ENCODE results near the gene CACNA2D4.

DNA sequence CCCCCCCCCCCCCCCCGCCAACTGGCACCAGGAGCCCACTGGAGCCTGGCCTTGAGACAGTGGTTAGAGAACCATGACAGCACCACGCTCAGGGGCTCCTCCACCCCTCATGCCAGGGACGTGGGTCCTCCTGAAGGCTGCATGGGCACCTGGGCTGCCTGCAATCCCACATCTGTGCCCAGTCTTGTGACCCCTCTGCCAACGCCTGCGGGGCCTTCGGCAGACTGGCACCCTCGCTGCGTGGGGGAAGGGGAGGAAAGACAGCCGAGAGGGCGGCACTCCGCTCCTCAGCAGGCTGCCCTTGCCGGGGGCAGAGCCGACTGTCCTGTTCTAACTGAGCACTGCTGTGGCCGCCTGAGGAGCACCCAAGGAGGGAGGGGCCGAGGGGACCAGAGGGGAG, 92.1 kb downstream of the CACNA2D4 start:
- TF ChIP-seq, protein P1, sequence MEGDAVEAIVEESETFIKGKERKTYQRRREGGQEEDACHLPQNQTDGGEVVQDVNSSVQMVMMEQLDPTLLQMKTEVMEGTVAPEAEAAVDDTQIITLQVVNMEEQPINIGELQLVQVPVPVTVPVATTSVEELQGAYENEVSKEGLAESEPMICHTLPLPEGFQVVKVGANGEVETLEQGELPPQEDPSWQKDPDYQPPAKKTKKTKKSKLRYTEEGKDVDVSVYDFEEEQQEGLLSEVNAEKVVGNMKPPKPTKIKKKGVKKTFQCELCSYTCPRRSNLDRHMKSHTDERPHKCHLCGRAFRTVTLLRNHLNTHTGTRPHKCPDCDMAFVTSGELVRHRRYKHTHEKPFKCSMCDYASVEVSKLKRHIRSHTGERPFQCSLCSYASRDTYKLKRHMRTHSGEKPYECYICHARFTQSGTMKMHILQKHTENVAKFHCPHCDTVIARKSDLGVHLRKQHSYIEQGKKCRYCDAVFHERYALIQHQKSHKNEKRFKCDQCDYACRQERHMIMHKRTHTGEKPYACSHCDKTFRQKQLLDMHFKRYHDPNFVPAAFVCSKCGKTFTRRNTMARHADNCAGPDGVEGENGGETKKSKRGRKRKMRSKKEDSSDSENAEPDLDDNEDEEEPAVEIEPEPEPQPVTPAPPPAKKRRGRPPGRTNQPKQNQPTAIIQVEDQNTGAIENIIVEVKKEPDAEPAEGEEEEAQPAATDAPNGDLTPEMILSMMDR (IDR thresholded peaks at IDR 0.05) = no peak
- TF ChIP-seq POLR2A (IDR thresholded peaks at IDR 0.05) = no peak

Measured in thyroid gland (tissue), 4 donors.